HuH-7.5 (cell line): ENCODE measurements around the gene LRRC57.
A peak's percentile ranks its signal among the peaks of the same experiment; 100 is the strongest.

Experiments
- DNase-seq: peaks from one replicate; pipeline ENCODE4 v3.0.0; 2011; ENCODE audit warnings: low spot score

The LRRC57 gene

DNA sequence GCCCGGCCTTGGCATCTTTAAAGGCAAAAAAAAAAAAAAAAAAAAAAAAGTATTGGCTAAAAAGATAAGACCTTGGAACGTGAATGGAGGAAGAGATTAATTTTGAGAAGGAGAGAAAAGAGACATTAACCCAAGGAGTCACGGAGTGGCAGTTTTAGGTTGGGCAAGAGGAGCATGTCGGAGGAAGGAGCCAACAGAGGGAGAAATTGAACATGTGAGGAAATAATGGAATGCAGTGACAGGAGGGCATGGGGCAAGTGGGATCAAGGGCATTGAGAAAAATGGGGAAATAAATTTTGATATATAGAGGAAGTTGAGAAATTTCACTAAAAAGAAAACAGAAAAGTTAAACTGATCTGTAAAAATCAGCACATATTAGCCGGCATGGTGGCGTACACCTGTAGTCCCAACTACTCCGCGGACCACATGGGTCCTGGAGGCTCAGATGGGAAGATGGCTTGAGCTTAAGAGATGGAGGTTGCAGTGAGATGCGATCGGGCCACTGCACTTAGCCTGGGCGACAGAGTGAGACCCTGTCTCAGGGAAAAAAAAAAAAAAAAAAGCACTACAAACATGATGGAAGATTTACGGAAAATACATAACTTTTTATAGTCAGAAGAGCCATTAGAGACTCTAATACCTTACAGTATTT lies 1.3 kb upstream of the LRRC57 start:
- DNase-seq: no peak

DNA sequence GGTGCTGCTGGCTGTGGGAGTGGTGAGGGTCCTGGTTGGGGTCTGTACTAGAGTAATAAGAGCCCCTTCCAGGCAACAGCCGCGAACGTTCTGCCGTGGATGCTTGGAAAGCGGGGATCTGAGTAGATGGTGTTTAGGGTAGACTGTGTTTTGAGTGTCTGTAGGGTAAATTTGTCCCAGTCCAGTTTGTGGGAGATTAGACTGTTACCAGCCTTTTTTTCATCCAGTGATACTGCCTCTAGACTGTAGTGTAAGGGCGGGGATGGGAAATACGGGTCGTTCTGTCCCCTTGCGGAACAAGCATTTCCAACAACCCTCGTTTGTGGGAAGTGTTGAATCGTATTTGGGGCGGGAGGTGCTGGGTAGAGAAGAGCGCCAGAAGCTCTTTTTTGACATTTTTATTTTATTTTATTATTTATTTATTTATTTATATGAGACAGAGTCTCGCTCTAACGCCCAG lies 469 bp upstream of the LRRC57 start:
- DNase-seq: peak; percentile 12

DNA sequence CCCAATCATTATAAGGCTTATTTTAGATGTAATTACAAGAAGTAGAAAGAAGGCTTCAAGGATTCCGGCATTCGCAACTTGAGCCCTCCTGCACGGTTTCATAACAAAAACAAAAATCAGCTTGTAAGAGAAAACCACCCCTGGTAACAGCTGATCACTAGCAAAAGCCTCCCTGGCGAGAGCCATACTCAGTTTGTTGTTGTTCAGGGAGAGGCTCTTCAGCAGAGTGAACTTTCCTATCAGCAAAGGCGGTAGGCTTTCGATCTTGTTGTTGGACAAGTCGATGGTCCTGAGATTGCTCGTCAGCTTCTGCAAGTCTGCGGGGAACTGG lies 710 bp downstream of the LRRC57 start:
- peak; percentile 8 for DNase-seq

DNA sequence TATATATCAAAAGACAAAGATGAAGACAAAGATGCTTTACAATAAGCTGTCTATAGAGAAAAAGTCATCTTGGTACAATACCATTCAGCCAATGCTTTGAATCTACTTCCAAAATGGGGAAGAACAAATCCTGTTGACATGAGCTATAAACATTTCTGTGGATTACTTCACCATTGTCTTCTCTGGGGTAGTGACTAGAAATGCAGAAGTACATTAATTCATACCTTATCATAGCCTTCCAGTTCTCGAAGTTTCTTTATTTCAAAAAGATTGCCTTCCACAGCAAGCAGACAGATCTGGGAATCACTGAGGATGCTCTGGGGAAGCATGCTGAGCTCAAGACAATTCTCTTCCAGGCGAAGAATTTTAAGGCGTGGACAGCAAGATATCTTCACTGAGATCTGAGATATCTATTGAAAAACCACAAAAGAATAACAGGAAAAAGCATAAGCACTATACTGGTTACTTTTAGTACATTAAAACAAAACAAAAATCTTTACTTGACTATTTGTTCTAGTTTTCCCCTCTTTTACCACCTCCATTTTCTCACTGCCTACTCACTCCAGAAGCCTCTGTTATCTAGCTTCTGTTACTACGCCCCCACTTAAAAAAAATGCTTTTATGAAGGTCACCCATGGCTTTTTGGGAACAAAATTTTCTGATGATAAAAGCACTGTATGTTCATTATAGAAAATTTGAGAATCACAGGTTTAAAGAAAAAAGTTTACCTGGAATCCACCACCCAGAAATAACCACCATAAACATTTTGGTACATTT lies 3.6 kb downstream of the LRRC57 start:
- DNase-seq: no peak

GRCh38 chr15:42533246-42533645 lies 15.3 kb downstream of the LRRC57 start:
- no peak for DNase-seq

GRCh38 chr15:42528970-42529369 lies 19.6 kb downstream of the LRRC57 start:
- no peak for DNase-seq

GRCh38 chr15:42523331-42523730 lies 25.3 kb downstream of the LRRC57 start:
- no peak for DNase-seq

DNA sequence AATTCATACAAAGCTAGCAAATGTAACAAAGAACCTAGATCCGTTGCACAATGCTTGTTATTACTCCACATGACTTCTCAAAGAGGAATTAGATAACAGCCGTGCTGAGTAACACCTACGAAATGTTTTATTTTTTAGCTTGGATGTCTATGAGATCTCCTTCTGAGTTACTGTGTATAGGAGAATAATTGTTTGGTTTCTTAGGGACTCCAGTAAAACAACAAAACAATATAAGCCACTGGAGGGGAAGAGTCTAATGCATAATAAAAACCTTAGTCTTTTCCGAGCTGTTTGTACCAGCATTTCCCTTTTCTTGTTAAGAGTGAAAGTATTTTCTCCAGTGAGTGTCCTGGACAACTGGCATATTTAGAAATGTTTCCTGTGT lies 37.6 kb downstream of the LRRC57 start:
- DNase-seq: no peak

DNA sequence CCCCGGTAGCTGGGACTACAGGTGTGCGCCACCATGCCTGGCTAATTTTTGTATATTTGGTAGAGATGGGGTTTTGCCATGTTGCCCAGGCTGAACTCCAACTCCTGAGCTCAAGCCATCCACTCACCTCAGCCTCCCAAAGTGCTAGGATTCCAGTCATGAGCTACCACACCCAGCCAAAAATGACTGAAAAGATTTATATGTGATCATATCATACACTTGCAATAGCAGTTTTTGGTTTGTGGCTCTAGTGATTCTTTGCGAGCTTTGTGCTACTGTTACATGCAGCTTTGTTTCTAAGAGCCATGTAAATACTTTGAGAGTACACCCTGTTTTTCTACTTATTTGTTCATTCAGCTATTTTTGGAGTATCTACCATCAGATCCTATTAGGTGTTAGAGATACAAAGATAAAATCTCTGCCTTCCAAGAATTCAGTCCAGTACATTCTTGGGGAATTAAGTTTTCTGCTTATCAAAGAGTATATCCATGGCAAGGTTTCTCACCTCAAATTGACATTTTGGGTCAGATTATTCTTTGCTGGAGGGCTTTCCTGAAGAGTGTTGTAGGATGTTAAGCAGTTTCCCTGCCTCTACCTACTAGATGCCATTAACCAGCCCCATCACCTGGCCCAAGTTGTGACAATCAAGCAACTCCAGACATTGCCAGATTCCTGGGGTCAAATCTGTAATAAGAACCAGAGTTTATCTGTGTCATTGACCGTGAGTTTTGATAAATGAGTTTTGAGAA lies 38.2 kb downstream of the LRRC57 start:
- no peak for DNase-seq

- DNase-seq: no peak
These were observed 40.3 kb downstream of the LRRC57 start for GRCh38 chr15:42508263-42508690.

DNA sequence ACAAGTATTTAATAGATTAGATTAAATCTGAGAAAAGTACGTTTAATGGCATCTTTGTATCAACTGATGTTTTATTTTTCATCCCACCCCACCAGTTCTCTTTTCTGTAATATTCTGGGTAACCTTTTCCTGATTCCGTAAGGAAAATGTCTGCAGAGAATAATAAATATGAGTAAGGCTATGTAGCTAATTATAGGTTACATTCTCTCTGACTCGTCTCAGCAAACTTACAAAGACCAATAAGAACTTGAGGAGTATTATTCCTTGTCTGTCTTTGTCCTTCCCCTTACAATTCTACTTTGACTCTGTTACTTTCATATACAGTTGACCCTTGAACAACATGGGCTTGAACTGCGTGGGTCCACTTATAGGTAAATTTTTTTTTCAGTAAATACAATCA lies 41.1 kb downstream of the LRRC57 start:
- no peak for DNase-seq

DNA sequence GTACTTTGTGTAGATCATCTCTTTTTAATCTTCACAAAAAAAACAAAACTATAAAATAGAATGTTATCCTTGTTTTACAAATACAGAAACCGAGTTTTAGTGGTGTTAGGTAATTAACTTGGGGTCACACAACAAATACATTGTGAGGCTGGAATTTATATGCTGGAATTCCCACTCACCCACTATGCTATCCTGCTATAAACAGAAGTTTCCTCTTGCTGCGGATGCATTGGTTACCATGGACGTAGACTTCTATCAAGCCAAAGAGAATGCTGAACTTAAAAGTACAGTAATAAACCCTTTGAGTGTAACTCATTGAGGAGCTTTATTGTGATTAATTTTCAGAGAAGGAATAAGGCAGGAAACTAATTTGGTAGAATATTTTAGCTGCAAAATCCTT lies 44.0 kb downstream of the LRRC57 start:
- no peak for DNase-seq

- no peak for DNase-seq
These were observed 44.8 kb downstream of the LRRC57 start for GRCh38 chr15:42503825-42504224.

DNA sequence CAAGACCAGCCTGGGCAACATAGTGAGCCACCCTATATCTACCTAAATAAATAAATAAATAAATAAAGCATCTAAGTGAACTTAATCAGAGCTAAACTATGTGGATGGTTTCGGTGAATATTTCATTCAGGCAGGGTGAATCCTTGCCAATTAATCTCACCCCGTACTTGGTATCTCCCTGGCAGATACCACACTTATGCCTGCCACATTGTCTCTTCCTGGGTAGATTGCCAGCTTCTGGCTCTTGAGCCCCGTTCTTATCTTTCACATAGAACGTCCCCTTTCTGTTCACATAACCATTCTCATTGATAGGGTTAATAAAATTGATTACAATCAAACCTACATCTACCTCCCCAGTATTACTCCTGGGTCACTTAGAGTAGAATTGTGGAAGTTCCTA lies 46.1 kb downstream of the LRRC57 start:
- DNase-seq: no peak

- no peak for DNase-seq
These were observed 48.6 kb downstream of the LRRC57 start for GRCh38 chr15:42499858-42500609.

DNA sequence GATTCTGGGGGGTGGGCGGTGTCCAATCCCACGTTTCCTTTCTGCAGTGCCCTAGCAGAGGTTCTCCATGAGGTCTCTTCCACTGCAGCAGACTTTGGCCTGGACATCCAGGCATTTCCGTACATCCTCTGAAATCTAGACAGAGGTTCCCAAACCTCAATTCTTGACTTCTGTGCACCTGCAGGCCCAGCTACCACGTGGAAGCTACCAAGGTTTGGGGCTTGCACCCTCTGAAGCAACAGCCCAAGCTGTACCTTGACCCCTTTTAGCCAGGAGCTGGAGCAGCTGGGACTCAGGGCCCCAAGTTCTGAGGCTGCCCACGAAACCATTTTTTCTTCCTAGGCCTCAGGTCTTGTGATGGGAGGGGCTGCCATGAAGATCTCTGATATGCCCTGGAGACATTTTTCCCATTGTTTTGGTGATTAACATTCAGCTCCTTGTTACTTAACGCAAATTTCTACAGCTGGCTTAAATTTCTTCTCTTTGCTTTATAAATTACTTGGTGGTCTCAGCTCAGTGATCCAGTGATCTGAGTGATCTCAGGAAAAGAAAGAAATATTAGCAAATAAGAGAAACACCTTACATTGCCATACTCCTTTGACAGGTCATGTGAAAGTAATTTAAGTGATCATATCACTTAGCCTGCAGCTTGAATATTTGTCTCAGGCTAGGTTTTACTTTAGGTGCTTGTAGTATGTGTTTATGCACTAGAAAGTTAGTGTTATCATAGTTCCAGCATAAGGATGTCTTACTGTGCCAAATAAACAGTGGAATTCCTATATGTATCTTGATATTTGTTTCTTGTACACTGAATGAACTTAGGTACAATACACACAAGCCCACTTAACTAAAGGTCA lies 50.2 kb downstream of the LRRC57 start:
- DNase-seq: no peak

GRCh38 chr15:42495361-42496212 lies 53.0 kb downstream of the LRRC57 start, which contains the start of gene SNAP23:
SNAP23 (plus strand) TSS chr15:42495634; CDS start chr15:42511847, 16,213 bp downstream.
- DNase-seq: peak; percentile 87

DNA sequence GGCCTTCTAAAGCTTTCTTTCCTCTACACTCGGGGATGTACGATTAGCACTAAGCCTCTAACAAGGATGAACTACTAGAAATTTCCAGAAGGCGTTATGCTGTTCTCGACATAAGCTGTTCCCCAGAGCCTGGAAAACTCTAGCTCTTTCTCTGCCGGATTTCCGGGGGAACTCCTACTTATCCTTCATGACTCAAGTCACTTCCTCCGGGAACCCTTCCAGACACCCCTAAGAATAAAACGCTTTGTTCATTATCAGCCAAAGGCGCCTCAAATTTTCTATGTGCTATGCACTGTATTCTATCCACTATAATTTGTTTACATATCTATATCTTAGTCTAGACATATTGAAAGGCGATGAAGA lies 53.6 kb downstream of the LRRC57 start:
- peak; percentile 15 for DNase-seq

- DNase-seq: no peak
These were observed 54.9 kb downstream of the LRRC57 start for GRCh38 chr15:42493679-42494078.

- no peak for DNase-seq
These were observed 56.9 kb downstream of the LRRC57 start for GRCh38 chr15:42491539-42492225.
